Neural progenitor cell (in vitro differentiated cells): Measurements from ENCODE around the gene ENSA.

Experiments
- EZH2 ChIP-seq: fragments of 200-600 bp; sonication (generic); IDR thresholded peaks from 2 replicates; pipeline ENCODE4 v1.6.1; 2017; ENCODE audit warnings: antibody characterized with exemption, mild to moderate bottlenecking, moderate library complexity
- TF ChIP-seq, protein P1 (sequence below): fragments of 200-600 bp; sonication (generic); IDR thresholded peaks from 2 replicates; pipeline ENCODE4 v1.5.1; 2017; ENCODE audit warnings: antibody characterized with exemption, mild to moderate bottlenecking

DNA sequence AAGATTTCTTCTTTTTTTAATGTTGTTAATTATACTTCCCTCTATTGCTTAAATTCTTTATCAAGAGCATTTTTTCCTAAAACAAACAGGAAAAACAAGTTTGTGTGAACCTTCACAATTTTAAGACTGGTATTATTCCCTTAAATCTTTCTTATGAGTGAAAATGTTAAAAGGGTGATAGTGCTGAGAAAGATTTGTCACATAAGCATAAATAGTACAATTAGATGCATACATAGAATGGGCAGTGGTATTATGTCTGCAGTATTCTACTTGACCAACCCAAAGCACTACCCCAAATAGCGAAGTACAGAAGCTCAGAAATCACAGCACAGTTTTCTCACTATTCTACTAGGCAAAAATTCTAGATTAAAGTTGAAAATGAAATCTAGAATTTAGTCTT, 49.6 kb upstream of the ENSA start:
- TF ChIP-seq, protein P1, sequence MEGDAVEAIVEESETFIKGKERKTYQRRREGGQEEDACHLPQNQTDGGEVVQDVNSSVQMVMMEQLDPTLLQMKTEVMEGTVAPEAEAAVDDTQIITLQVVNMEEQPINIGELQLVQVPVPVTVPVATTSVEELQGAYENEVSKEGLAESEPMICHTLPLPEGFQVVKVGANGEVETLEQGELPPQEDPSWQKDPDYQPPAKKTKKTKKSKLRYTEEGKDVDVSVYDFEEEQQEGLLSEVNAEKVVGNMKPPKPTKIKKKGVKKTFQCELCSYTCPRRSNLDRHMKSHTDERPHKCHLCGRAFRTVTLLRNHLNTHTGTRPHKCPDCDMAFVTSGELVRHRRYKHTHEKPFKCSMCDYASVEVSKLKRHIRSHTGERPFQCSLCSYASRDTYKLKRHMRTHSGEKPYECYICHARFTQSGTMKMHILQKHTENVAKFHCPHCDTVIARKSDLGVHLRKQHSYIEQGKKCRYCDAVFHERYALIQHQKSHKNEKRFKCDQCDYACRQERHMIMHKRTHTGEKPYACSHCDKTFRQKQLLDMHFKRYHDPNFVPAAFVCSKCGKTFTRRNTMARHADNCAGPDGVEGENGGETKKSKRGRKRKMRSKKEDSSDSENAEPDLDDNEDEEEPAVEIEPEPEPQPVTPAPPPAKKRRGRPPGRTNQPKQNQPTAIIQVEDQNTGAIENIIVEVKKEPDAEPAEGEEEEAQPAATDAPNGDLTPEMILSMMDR = no peak
- no peak for TF ChIP-seq EZH2
